Measurements from ENCODE around the gene C1orf226. TPM values are rescaled to one million over a fixed set of nuclear protein-coding genes. Genes with fewer than 3 reads are reported as not detected.

C1orf226 gene
- total and polyA plus RNA-seq, 2 of the 8 experiments (the other 6 are each of a cell fraction or from before 2014, with no cell fraction given) = 8.2 to 18.8 TPM

DNA sequence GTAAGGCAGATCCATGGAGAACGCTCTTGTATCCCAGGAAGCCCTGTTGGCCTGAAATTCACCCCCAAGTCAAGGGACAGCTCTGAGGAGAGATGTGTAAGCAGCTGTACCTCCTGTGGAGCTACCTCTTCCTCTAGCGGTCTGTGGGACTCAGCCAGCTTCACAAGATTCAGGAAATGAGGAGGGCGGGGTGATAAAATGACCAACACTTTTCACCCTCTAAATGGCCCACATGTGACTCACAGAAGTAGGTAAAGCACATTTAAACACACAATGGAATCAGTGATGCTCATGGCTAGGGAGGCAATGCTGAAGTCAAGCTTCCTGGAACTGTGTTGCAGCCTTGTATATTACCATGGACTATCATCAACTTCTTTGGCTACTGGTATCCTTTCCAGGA, 30.5 kb downstream of the C1orf226 start, which contains the start of gene SH2D1B:
Gene SH2D1B, minus strand, starts transcription at position 135 of the 400 bp plus-strand sequence. Its CDS starts 120 bp downstream, at position 15.
- H3K36me3 ChIP-seq (ENCODE audit: control insufficient read depth in 2 of 4, insufficient read depth in 4 of 4, low read length in 3 of 4) = no peaks in the 10 kb centered on the region
- H3K56ac ChIP-seq (replicated peaks; ENCODE audit: insufficient read length, low read depth, low read length) = no peak within 1 kb of the TSS
- H3K14ac ChIP-seq (ENCODE audit: insufficient read length) = no peak within 1 kb of the TSS
- no peaks in the 10 kb centered on the region; the same call in 1 of the 2 replicates for H3K23me2 ChIP-seq (ENCODE audit: low read depth, low read length)
- no peak within 1 kb of the TSS for H2BK15ac ChIP-seq (ENCODE audit: low read length)
- no peak within 1 kb of the TSS for H4K91ac ChIP-seq (replicated peaks; ENCODE audit: insufficient read length, low read length)
- DNase-seq (ENCODE audit: low read depth in 1 of 2, low spot score in 2 of 2) = no peak
- no peak within 1 kb of the TSS for H2BK12ac ChIP-seq (ENCODE audit: low read depth, low read length)
- H3K4me1 ChIP-seq (replicated peaks in 1 of 4; ENCODE audit: control insufficient read depth in 3 of 4, insufficient read depth in 4 of 4, low read length in 3 of 4) = no peaks in the 10 kb centered on the region
- H3K4me2 ChIP-seq (ENCODE audit: insufficient read depth in 1 of 2, low read depth in 2 of 2, low read length in 2 of 2) = no peak within 1 kb of the TSS
- no peaks in the 10 kb centered on the region; a peak in 2 of 4 replicates for H3K9me3 ChIP-seq (ENCODE audit: insufficient read depth in 2 of 2, low read depth in 1 of 2, low read length in 1 of 2)
- no peaks in the 10 kb centered on the region for H4K20me1 ChIP-seq (replicated peaks in 1 of 2; ENCODE audit: control insufficient read depth in 1 of 2, insufficient read depth in 2 of 2, low read length in 2 of 2)
- no peak within 1 kb of the TSS for H2BK5ac ChIP-seq (ENCODE audit: low read depth, low read length)
- H2BK20ac ChIP-seq (ENCODE audit: low read length) = no peak within 1 kb of the TSS
- H3K4ac ChIP-seq (replicated peaks; ENCODE audit: insufficient read length, low read depth, low read length) = no peak within 1 kb of the TSS
- WGBS, 2 experiments (ENCODE audit: extremely low coverage in 1 of 2, insufficient coverage in 1 of 2, insufficient read length in 1 of 2, insufficient replicate concordance in 2 of 2, low coverage in 1 of 2, low lambda C conversion rate in 2 of 2, missing lambda C conversion rate in 1 of 2) = 93% methylated on average over 3 of the region's 3 CpGs; no CpG with 5 or more reads in 1 of the 2 experiments
- no peak within 1 kb of the TSS for H3K23ac ChIP-seq (ENCODE audit: insufficient read length)
- H4K5ac ChIP-seq (ENCODE audit: insufficient read length, low read depth, low read length) = no peak within 1 kb of the TSS
- FAIRE-seq = no peak
- ChIA-PET CTCF (ENCODE audit: partially characterized antibody) (interaction anchor here (0.6 kb wide), 1 partner anchor 15 kb away, joined by 3 read pairs; no protein-coding TSS in a partner anchor), POLR2A (ENCODE audit: partially characterized antibody) (no interaction called here)
- H2AFZ ChIP-seq (ENCODE audit: low read length) = 0 out of 2 replicates have a peak within 1 kb of the TSS, but pooled peaks have one; percentile 11
- no peak within 1 kb of the TSS for H3K4me3 ChIP-seq (ENCODE audit: extremely low read depth in 1 of 4, insufficient read depth in 2 of 4, low read depth in 3 of 4, low read length in 4 of 4)
- H3K9ac ChIP-seq (replicated peaks in 1 of 4; ENCODE audit: extremely low read depth in 1 of 4, low read depth in 3 of 4, low read length in 3 of 4) = no peak within 1 kb of the TSS
- H3K18ac ChIP-seq (ENCODE audit: extremely low read depth, low read length) = no peak within 1 kb of the TSS
- no peak within 1 kb of the TSS for H2AK5ac ChIP-seq (ENCODE audit: low read depth, low read length)
- no peak within 1 kb of the TSS for H2BK120ac ChIP-seq (replicated peaks; ENCODE audit: low read depth, low read length)
- no peak within 1 kb of the TSS for H4K8ac ChIP-seq (ENCODE audit: extremely low read depth, insufficient read depth, low read length)
- H3K79me1 ChIP-seq (ENCODE audit: low read depth, low read length) = no peaks in the 10 kb centered on the region
- no peaks in the 10 kb centered on the region for H3K79me2 ChIP-seq (ENCODE audit: control insufficient read depth in 1 of 2, insufficient read depth in 2 of 2, low read length in 2 of 2)
- peaks cover 0 to 1% (median 0%) of the 10 kb centered on the region in 4 experiments; a peak in 1 of 7 replicates for H3K27me3 ChIP-seq (replicated peaks in 1 of 4; ENCODE audit: control insufficient read depth in 3 of 4, extremely low read depth in 1 of 4, insufficient read depth in 3 of 4, low read length in 3 of 4)
- no peak within 1 kb of the TSS for H3K27ac ChIP-seq (ENCODE audit: low read depth, low read length)
- TF ChIP-seq NANOG (IDR thresholded peaks at IDR 0.05; ENCODE audit: insufficient read depth, low read depth, low read length, poor library complexity, severe bottlenecking) = no peak
- no peak for TF ChIP-seq RBBP5 (IDR thresholded peaks at IDR 0.05; ENCODE audit: borderline replicate concordance, low read depth, low read length)
- TF ChIP-seq ASH2L (IDR thresholded peaks at IDR 0.05; ENCODE audit: low read length) = no peak
- TF ChIP-seq, protein P1, sequence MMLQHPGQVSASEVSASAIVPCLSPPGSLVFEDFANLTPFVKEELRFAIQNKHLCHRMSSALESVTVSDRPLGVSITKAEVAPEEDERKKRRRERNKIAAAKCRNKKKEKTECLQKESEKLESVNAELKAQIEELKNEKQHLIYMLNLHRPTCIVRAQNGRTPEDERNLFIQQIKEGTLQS (IDR thresholded peaks at IDR 0.05; ENCODE audit: insufficient read depth, low read depth, low read length) = no peak
- TF ChIP-seq SRF (IDR thresholded peaks at IDR 0.05; ENCODE audit: low read depth, low read length) = no peak
- TF ChIP-seq RFX5 (IDR thresholded peaks at IDR 0.05; ENCODE audit: borderline replicate concordance, low read depth, low read length) = no peak
- TF ChIP-seq NRF1 (IDR thresholded peaks at IDR 0.05; ENCODE audit: low read depth, low read length) = no peak
- no peak for TF ChIP-seq CBX5 (IDR thresholded peaks at IDR 0.05; ENCODE audit: low read depth, low read length)
- TF ChIP-seq PHF8 (conservative IDR thresholded peaks at IDR 0.05; ENCODE audit: low read depth, low read length) = no peak
- TF ChIP-seq SIN3A (conservative IDR thresholded peaks at IDR 0.05 in 1 of 2, IDR thresholded peaks at IDR 0.05 in 1 of 2; ENCODE audit: low read depth in 1 of 2, low read length in 2 of 2) = no peak
- no peak for TF ChIP-seq TCF12 (IDR thresholded peaks at IDR 0.05; ENCODE audit: low read depth, low read length)
- no peak for TF ChIP-seq SAP30 (IDR thresholded peaks at IDR 0.05; ENCODE audit: insufficient read depth, insufficient replicate concordance, low read length)
- no peak for TF ChIP-seq CHD2 (IDR thresholded peaks at IDR 0.05; ENCODE audit: low read length)
- no peak for TF ChIP-seq SP2 (IDR thresholded peaks at IDR 0.05; ENCODE audit: low read length)

Measured in H1 (cell line).